Retinal pigment epithelial cell (primary cell): Measurements from ENCODE around the gene KRT71.

Experiments
- DNase-seq: peaks from one replicate; pipeline ENCODE4 v3.0.0-alpha.2; 2010; ENCODE audit warnings: low read depth
- H3K4me3 ChIP-seq: 2 replicates; pipeline ENCODE4 v1.5.1; 2011; ENCODE audit warnings: mild to moderate bottlenecking, low read length, control low read depth, moderate library complexity
- TF ChIP-seq, protein P1 (sequence below): conservative IDR thresholded peaks from 2 replicates; pipeline ENCODE4 v1.5.1; 2011; ENCODE audit warnings: low read depth, low read length, control low read depth, inconsistent platforms

Gene KRT71

DNA sequence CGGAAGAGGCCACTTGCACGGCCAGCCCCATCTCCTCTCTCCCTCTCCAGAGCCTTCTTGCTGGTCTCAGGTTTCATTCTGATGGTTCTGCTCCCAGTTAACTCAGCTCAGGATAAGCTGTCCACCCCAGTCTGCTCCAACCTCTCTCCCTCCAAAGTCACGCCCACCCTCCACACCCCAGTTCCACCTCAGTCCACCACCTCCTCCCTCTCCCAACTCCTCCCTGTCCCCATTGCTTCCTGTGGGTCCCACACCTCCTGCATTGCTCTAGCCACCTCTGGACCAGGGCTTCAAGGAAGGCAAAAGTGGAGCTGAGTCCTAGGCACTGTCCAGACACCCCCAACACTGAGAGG, 13.1 kb downstream of the KRT71 start:
- H3K4me3 ChIP-seq, result no peak overlapping the region
- TF ChIP-seq, protein P1, sequence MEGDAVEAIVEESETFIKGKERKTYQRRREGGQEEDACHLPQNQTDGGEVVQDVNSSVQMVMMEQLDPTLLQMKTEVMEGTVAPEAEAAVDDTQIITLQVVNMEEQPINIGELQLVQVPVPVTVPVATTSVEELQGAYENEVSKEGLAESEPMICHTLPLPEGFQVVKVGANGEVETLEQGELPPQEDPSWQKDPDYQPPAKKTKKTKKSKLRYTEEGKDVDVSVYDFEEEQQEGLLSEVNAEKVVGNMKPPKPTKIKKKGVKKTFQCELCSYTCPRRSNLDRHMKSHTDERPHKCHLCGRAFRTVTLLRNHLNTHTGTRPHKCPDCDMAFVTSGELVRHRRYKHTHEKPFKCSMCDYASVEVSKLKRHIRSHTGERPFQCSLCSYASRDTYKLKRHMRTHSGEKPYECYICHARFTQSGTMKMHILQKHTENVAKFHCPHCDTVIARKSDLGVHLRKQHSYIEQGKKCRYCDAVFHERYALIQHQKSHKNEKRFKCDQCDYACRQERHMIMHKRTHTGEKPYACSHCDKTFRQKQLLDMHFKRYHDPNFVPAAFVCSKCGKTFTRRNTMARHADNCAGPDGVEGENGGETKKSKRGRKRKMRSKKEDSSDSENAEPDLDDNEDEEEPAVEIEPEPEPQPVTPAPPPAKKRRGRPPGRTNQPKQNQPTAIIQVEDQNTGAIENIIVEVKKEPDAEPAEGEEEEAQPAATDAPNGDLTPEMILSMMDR, result no peak
- DNase-seq, result no peak

- H3K4me3 ChIP-seq, result no peak overlapping the region
- TF ChIP-seq, protein P1, result no peak
- no peak for DNase-seq
Measured at GRCh38 chr12:52539083-52539820, 13.7 kb downstream of the KRT71 start.

GRCh38 chr12:52537101-52537500, 15.8 kb downstream of the KRT71 start:
- no peak for DNase-seq
- H3K4me3 ChIP-seq, result no peak overlapping the region
- TF ChIP-seq, protein P1, result no peak

- DNase-seq, result no peak
- no peak overlapping the region for H3K4me3 ChIP-seq
- TF ChIP-seq, protein P1, result no peak
Measured at GRCh38 chr12:52535574-52535973, 17.4 kb downstream of the KRT71 start.

GRCh38 chr12:52534482-52534881, 18.5 kb downstream of the KRT71 start:
- no peak for DNase-seq
- no peak overlapping the region for H3K4me3 ChIP-seq
- TF ChIP-seq, protein P1, result no peak

DNA sequence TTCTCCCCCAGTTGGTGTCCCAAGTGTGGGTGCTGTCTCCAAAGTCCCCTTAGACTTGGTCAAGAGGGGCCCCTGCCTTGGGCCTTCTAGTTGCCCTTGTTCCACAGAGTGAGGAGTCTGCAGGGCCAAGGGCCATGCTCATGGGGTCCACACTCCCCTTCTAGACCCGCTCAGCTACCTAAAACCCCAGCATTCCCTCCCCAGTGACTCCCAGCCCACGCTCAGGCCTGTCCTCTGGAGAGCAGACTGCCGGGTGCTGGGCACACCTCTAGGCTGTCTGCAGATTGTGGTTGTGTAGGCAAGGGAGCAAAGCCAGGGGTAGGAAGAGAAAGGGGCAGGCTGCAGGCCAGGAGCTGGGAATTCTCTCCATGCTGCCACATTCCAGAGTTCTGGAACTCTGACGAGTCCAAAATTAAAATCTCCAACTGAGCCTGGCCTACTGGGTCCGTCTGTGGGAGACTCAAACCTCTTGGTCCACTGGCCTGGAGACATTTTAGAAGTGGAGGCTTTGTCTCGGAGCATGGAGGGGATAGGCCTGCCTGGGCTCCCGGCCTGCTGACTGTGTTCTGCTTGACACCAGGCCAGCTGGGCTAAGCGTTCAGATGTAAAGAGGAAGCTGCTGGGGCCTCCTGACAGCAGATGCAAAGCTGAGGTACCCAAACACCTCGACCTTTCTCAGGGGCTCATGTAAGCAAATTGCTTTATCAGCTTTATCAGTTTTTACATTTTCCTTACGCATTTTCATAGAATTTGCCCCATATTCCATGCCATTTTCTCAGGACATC, 19.1 kb downstream of the KRT71 start:
- no peak overlapping the region for H3K4me3 ChIP-seq
- TF ChIP-seq, protein P1, result no peak
- no peak for DNase-seq

DNA sequence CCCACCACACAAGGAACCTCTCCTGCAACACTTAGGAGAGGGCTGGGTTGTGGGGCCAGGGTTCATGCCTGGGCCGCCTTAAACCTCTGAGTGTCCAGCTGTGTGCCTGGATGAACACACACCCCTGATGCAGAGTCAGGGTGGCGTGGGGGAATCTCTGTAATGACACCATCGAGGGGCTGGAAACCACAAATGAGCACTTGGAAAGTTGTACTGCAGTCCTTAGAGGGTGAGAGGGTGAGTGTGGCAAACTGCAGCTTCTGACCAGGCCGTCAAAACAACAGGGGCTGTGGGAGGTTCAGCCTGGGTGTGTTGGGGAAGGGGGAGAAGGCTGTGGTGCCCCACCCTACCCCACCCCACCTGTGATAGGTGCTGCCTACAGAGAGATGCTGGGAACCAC, 20.3 kb downstream of the KRT71 start:
- DNase-seq, result no peak
- TF ChIP-seq, protein P1, result no peak
- no peak overlapping the region for H3K4me3 ChIP-seq
